Glutamatergic neuron (in vitro differentiated cells): ENCODE results near the gene POLR3B. TPM values are rescaled to one million over a fixed set of nuclear protein-coding genes. Genes with fewer than 3 reads are reported as not detected.

Experiments used
- DNase-seq: peaks from one replicate; pipeline ENCODE4 v3.0.0; 2022
- H3K27ac Mint-ChIP-seq: one replicate; pipeline ENCODE4 v1.8.0; 2020; ENCODE audit warnings: mild to moderate bottlenecking, mixed read lengths, inconsistent platforms; ENCODE audit not compliant: unreplicated experiment
- H3K27me3 Mint-ChIP-seq: one replicate; pipeline ENCODE4 v1.8.0; 2020; ENCODE audit warnings: mild to moderate bottlenecking, moderate library complexity, mixed read lengths, inconsistent platforms; ENCODE audit not compliant: unreplicated experiment
- H3K36me3 Mint-ChIP-seq: one replicate; pipeline ENCODE4 v1.8.0; 2020; ENCODE audit warnings: mild to moderate bottlenecking, mixed read lengths, inconsistent platforms; ENCODE audit not compliant: unreplicated experiment
- H3K4me1 Mint-ChIP-seq: one replicate; pipeline ENCODE4 v1.8.0; 2020; ENCODE audit warnings: mild to moderate bottlenecking, low read depth, mixed read lengths, inconsistent platforms; ENCODE audit not compliant: unreplicated experiment
- H3K4me3 Mint-ChIP-seq: one replicate; pipeline ENCODE4 v1.8.0; 2020; ENCODE audit warnings: mild to moderate bottlenecking, mixed read lengths, inconsistent platforms; ENCODE audit not compliant: unreplicated experiment
- H3K9me3 Mint-ChIP-seq: one replicate; pipeline ENCODE4 v1.8.0; 2020; ENCODE audit warnings: mild to moderate bottlenecking, moderate library complexity, mixed read lengths, inconsistent platforms; ENCODE audit not compliant: unreplicated experiment
- total RNA-seq: library from RNA; stranded (reverse); fragmentation: NEBNext Ultra II Directional; extraction: Animal tissue kit (Norgen Biotek cat#: 25700); gene quantifications from one replicate; pipeline ENCODE4 v1.2.1, GENCODE V29; 2021; ENCODE audit not compliant: unreplicated experiment
- TF ChIP-seq, protein P1 (sequence below): fragments of 200-600 bp; sonication (generic); IDR thresholded peaks from one replicate; pipeline ENCODE4 v1.5.0; 2021; ENCODE audit not compliant: partially characterized antibody, unreplicated experiment

Gene POLR3B
- total RNA-seq, 1 donor from 2014 or later = 12.1 TPM

GRCh38 chr12:106342397-106343213 lies 14.9 kb upstream of the POLR3B start:
- H3K27me3 Mint-ChIP-seq = no peaks in the 10 kb centered on the region
- no peak for DNase-seq
- no peaks in the 10 kb centered on the region for H3K9me3 Mint-ChIP-seq
- H3K4me1 Mint-ChIP-seq = no peaks in the 10 kb centered on the region
- no peaks in the 10 kb centered on the region for H3K36me3 Mint-ChIP-seq
- H3K27ac Mint-ChIP-seq = no peak overlapping the region
- TF ChIP-seq, protein P1, sequence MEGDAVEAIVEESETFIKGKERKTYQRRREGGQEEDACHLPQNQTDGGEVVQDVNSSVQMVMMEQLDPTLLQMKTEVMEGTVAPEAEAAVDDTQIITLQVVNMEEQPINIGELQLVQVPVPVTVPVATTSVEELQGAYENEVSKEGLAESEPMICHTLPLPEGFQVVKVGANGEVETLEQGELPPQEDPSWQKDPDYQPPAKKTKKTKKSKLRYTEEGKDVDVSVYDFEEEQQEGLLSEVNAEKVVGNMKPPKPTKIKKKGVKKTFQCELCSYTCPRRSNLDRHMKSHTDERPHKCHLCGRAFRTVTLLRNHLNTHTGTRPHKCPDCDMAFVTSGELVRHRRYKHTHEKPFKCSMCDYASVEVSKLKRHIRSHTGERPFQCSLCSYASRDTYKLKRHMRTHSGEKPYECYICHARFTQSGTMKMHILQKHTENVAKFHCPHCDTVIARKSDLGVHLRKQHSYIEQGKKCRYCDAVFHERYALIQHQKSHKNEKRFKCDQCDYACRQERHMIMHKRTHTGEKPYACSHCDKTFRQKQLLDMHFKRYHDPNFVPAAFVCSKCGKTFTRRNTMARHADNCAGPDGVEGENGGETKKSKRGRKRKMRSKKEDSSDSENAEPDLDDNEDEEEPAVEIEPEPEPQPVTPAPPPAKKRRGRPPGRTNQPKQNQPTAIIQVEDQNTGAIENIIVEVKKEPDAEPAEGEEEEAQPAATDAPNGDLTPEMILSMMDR = no peak
- H3K4me3 Mint-ChIP-seq = no peak overlapping the region

DNA sequence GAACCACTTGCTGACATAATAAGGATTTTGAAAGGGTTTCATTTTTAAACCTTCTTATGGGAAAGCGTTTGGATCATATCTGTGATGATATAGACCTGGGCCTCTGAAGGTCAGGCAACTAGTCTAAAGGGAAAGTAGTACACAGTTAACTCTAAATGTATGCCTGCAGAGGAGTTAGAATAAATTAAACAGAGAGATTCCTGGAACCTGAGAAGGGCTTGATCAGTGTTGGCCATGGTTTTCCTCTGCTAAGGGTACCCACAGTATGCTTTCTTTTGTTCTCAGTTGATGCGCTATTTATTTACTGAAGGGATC lies 14.4 kb upstream of the POLR3B start:
- no peak overlapping the region for H3K27ac Mint-ChIP-seq
- DNase-seq = no peak
- H3K9me3 Mint-ChIP-seq = no peaks in the 10 kb centered on the region
- no peak overlapping the region for H3K4me3 Mint-ChIP-seq
- TF ChIP-seq, protein P1 = no peak
- no peaks in the 10 kb centered on the region for H3K4me1 Mint-ChIP-seq
- H3K27me3 Mint-ChIP-seq = no peaks in the 10 kb centered on the region
- H3K36me3 Mint-ChIP-seq = no peaks in the 10 kb centered on the region

GRCh38 chr12:106344131-106344530 lies 13.4 kb upstream of the POLR3B start:
- Mint-ChIP-seq H3K4me3 (no peak overlapping the region), H3K27ac (no peak overlapping the region), H3K9me3 (no peaks in the 10 kb centered on the region), H3K4me1 (no peaks in the 10 kb centered on the region), H3K27me3 (no peaks in the 10 kb centered on the region), H3K36me3 (no peaks in the 10 kb centered on the region)
- no peak for DNase-seq
- TF ChIP-seq, protein P1 = no peak

- no peak for DNase-seq
- no peak overlapping the region for H3K27ac Mint-ChIP-seq
- no peaks in the 10 kb centered on the region for H3K36me3 Mint-ChIP-seq
These were observed 11.8 kb upstream of the POLR3B start for GRCh38 chr12:106345746-106346145.

GRCh38 chr12:106348411-106348810 lies 9.1 kb upstream of the POLR3B start:
- H3K36me3 Mint-ChIP-seq = no peaks in the 10 kb centered on the region
- H3K4me3 Mint-ChIP-seq = no peak overlapping the region

More at GRCh38 chr12:106345746-106346145, 11.8 kb upstream of the POLR3B start:
- no peaks in the 10 kb centered on the region for H3K4me1 Mint-ChIP-seq
- TF ChIP-seq, protein P1 = no peak
- no peak overlapping the region for H3K4me3 Mint-ChIP-seq
- H3K27me3 Mint-ChIP-seq = no peaks in the 10 kb centered on the region
- H3K9me3 Mint-ChIP-seq = no peaks in the 10 kb centered on the region

More at GRCh38 chr12:106348411-106348810, 9.1 kb upstream of the POLR3B start:
- TF ChIP-seq, protein P1 = no peak
- Mint-ChIP-seq H3K27me3 (no peaks in the 10 kb centered on the region), H3K27ac (no peak overlapping the region), H3K4me1 (no peaks in the 10 kb centered on the region), H3K9me3 (no peaks in the 10 kb centered on the region)
- DNase-seq = no peak
